K562 (cell line): ENCODE data around the gene CALML4. TPM values are rescaled to one million over a fixed set of nuclear protein-coding genes. Genes with fewer than 3 reads are reported as not detected.
A peak's percentile ranks its signal among the peaks of the same experiment; 100 is the strongest.

ENCODE experiments used
- CBFB ChIP-seq: sonication (generic); formaldehyde crosslinking; IDR thresholded peaks from 2 replicates; pipeline ENCODE4 v1.4.0; 2020; ENCODE audit warnings: mild to moderate bottlenecking, missing genetic modification reagents
- FOS ChIP-seq: IDR thresholded peaks from 3 replicates; pipeline ENCODE4 v1.6.1; 2011; ENCODE audit not compliant: insufficient read length; ENCODE audit errors: extremely low read depth
- GATA2 ChIP-seq: sonication (generic); formaldehyde crosslinking; IDR thresholded peaks from 2 replicates; pipeline ENCODE4 v1.4.0; 2020; ENCODE audit warnings: mild to moderate bottlenecking, missing genetic modification reagents
- IRF2 ChIP-seq: sonication (generic); formaldehyde crosslinking; IDR thresholded peaks from 2 replicates; pipeline ENCODE4 v1.8.1; 2022; ENCODE audit warnings: mild to moderate bottlenecking, missing genetic modification reagents
- LARP7 ChIP-seq: fragments of 450-650 bp; IDR thresholded peaks from 2 replicates; pipeline ENCODE4 v1.6.1; 2016
- NRF1 ChIP-seq, 2 experiments: fragments of 450-650 bp; IDR thresholded peaks in 1 of 2; conservative IDR thresholded peaks in 1 of 2; 2 replicates each; pipeline ENCODE4 v1.6.1; 2014; ENCODE audit warnings: mild to moderate bottlenecking in 2 of 2
- PTTG1 ChIP-seq: fragments of 450-650 bp; IDR thresholded peaks from 2 replicates; pipeline ENCODE4 v1.6.1; 2016; ENCODE audit warnings: low read depth, mild to moderate bottlenecking, missing genetic modification characterization, missing compliant biosample characterization
- RBFOX2 ChIP-seq: fragments of 200-400 bp; formaldehyde crosslinking; IDR thresholded peaks from 2 replicates; pipeline ENCODE4 v1.6.1; 2017; ENCODE audit warnings: low read depth, mild to moderate bottlenecking, low read length, moderate library complexity
- RBM22 ChIP-seq: fragments of 200-400 bp; formaldehyde crosslinking; IDR thresholded peaks from 2 replicates; pipeline ENCODE4 v1.6.1; 2018; ENCODE audit warnings: low read length, low read depth; ENCODE audit not compliant: poor library complexity, severe bottlenecking
- SRF ChIP-seq, 2 experiments: fragments of 250-450, 450-650 bp in 1 of 2; sonication (Bioruptor Pico) in 1 of 2; sonication (generic) in 1 of 2; formaldehyde crosslinking; IDR thresholded peaks; 2 replicates each; pipeline versions ENCODE4 v1.5.0 to v1.5.1; 2020 to 2022; ENCODE audit warnings: mild to moderate bottlenecking in 1 of 2, missing genetic modification reagents in 1 of 2
- THRB ChIP-seq: fragments of 450-650 bp; formaldehyde crosslinking; conservative IDR thresholded peaks from 2 replicates; pipeline ENCODE4 v1.4.0; 2022; ENCODE audit warnings: mild to moderate bottlenecking, missing genetic modification characterization
- VEZF1 ChIP-seq: fragments of 200-800 bp; sonication (Bioruptor generic); IDR thresholded peaks from 2 replicates; pipeline ENCODE4 v1.6.1; 2017; ENCODE audit warnings: missing genetic modification characterization, missing compliant biosample characterization
- ZBTB8A ChIP-seq: fragments of 450-650 bp; IDR thresholded peaks from 2 replicates; pipeline ENCODE4 v1.6.1; 2018; ENCODE audit warnings: mild to moderate bottlenecking, moderate library complexity; ENCODE audit not compliant: partially characterized antibody
- ZNF197 ChIP-seq: fragments of 200-800 bp; sonication (Bioruptor generic); IDR thresholded peaks from 2 replicates; pipeline ENCODE4 v1.6.1; 2016; ENCODE audit warnings: low read depth, missing genetic modification characterization, missing compliant biosample characterization
- ZNF668 ChIP-seq: fragments of 250-450 bp; sonication (Bioruptor Pico); IDR thresholded peaks from 2 replicates; pipeline ENCODE4 v1.8.0; 2022; ENCODE audit warnings: mild to moderate bottlenecking, inconsistent platforms
- ZNF780A ChIP-seq: fragments of 250-450 bp; sonication (Bioruptor Pico); IDR thresholded peaks from 2 replicates; pipeline ENCODE4 v1.5.0; 2021; ENCODE audit warnings: mild to moderate bottlenecking
- polyA plus RNA-seq, 8 experiments: library from polyadenylated mRNA; depleted of rRNA in 4 of 8; stranded (reverse) in 5 of 8; unstranded in 3 of 8; fragments of >200 nt; fragmentation: Nextera tagmentation in 2 of 8; fragmentation: Illumina TruSeq in 1 of 8; extraction: Ambion mirVana in 2 of 8; extraction: Trizol in 1 of 8; gene quantifications; 2 replicates each; pipeline versions ENCODE4 v1.2.1 to v1.2.3, GENCODE V29; 2011 to 2014; ENCODE audit warnings: inconsistent platforms in 1 of 8, missing spikeins in 1 of 8
- total RNA-seq, 7 experiments: library from RNA; depleted of rRNA in 6 of 7; stranded (reverse); fragments of >200 nt in 6 of 7; fragmentation: Illumina TruSeq in 2 of 7; extraction: Trizol in 2 of 7; gene quantifications; 2 replicates each; pipeline versions ENCODE4 v1.2.1 to v1.2.3, GENCODE V29; 2011 to 2021; ENCODE audit warnings: low replicate concordance in 1 of 7
- TF ChIP-seq, protein P1 (sequence below), 2 experiments: fragments of 450-650 bp in 1 of 2; IDR thresholded peaks; 2 replicates each; pipeline ENCODE4 v1.6.1; 2011 to 2017; ENCODE audit warnings: low read depth in 2 of 2, antibody characterized with exemption in 1 of 2, borderline replicate concordance in 1 of 2, low read length in 1 of 2, mild to moderate bottlenecking in 1 of 2, mixed read lengths in 1 of 2; ENCODE audit not compliant: control insufficient read depth in 1 of 2
- TF ChIP-seq, protein P2 (sequence below): fragments of 450-650 bp; IDR thresholded peaks from 2 replicates; pipeline ENCODE4 v1.6.1; 2018; ENCODE audit not compliant: partially characterized antibody

The CALML4 gene
- total and polyA plus RNA-seq, 9 of the 15 experiments (the other 6 are each of a cell fraction or from before 2014, with no cell fraction given), result 2.8 to 30.6 (median 15.5) TPM

DNA sequence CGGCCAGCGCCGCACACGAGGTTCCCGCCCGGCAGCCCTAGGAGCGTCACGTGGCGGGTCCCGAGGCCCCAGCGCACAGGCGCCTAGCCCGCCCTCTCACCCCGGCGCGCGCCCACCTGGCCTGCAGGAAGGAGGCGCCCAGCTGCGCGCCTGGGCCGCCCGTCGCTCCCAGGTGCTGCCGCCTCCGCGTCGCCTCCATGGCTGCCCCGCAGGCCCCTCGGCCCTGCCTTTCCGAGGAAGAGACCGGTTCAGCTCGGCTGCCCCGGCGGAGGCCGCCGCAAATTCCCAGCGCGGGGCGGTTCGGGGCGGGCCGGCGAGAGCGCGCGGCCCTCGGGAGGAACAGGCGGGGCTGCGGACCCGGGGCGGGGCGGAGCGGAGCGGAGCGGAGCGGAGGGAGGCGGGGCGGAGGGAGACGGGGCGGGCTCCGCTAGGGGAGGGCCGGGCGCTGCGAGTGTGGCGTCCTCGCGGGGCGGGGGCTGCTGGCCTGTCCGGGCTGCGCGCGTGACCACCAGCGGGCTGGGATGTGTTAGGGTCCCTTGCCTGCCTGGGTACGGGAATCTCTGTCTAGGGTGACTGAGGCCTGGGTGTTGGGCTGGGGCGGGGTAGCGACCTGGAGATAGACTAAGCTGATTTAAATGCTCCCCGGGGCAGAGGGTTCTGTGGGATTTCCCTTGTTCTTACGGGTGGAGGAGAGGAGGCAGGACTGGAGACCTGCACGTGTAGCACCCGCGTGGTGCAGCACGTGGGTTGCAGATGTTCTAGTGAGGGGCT is 24.4 kb upstream of the CALML4 start, which contains the start of gene CLN6 (continued):
- TF ChIP-seq, protein P1, sequence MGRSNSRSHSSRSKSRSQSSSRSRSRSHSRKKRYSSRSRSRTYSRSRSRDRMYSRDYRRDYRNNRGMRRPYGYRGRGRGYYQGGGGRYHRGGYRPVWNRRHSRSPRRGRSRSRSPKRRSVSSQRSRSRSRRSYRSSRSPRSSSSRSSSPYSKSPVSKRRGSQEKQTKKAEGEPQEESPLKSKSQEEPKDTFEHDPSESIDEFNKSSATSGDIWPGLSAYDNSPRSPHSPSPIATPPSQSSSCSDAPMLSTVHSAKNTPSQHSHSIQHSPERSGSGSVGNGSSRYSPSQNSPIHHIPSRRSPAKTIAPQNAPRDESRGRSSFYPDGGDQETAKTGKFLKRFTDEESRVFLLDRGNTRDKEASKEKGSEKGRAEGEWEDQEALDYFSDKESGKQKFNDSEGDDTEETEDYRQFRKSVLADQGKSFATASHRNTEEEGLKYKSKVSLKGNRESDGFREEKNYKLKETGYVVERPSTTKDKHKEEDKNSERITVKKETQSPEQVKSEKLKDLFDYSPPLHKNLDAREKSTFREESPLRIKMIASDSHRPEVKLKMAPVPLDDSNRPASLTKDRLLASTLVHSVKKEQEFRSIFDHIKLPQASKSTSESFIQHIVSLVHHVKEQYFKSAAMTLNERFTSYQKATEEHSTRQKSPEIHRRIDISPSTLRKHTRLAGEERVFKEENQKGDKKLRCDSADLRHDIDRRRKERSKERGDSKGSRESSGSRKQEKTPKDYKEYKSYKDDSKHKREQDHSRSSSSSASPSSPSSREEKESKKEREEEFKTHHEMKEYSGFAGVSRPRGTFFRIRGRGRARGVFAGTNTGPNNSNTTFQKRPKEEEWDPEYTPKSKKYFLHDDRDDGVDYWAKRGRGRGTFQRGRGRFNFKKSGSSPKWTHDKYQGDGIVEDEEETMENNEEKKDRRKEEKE (IDR thresholded peaks at IDR 0.05; ENCODE audit: borderline replicate concordance in 1 of 2, control insufficient read depth in 1 of 2, low read depth in 2 of 2, low read length in 1 of 2), result no peak
- TF ChIP-seq CBFB (CRISPR knock-in tag) (no peak), NRF1 (conservative IDR thresholded peaks at IDR 0.05 in 1 of 2, IDR thresholded peaks at IDR 0.05 in 1 of 2) (peak; percentile 5 to 54; a peak in 3 of 4 replicates), GATA2 (no peak), SRF (CRISPR knock-in tag; IDR thresholded peaks at IDR 0.05) (no peak), FOS (no peak), ZNF197 (CRISPR knock-in tag) (no peak), LARP7 (no peak), ZNF780A (CRISPR knock-in tag) (no peak), RBFOX2 (peak; percentile 92), PTTG1 (no peak), ZBTB8A (no peak), VEZF1 (peak; percentile 95), ZNF668 (CRISPR knock-in tag) (no peak), RBM22 (no peak), THRB (CRISPR knock-in tag) (no peak), IRF2 (CRISPR knock-in tag) (peak; percentile 50; the same call in 1 of the 2 replicates)
- TF ChIP-seq, protein P2, sequence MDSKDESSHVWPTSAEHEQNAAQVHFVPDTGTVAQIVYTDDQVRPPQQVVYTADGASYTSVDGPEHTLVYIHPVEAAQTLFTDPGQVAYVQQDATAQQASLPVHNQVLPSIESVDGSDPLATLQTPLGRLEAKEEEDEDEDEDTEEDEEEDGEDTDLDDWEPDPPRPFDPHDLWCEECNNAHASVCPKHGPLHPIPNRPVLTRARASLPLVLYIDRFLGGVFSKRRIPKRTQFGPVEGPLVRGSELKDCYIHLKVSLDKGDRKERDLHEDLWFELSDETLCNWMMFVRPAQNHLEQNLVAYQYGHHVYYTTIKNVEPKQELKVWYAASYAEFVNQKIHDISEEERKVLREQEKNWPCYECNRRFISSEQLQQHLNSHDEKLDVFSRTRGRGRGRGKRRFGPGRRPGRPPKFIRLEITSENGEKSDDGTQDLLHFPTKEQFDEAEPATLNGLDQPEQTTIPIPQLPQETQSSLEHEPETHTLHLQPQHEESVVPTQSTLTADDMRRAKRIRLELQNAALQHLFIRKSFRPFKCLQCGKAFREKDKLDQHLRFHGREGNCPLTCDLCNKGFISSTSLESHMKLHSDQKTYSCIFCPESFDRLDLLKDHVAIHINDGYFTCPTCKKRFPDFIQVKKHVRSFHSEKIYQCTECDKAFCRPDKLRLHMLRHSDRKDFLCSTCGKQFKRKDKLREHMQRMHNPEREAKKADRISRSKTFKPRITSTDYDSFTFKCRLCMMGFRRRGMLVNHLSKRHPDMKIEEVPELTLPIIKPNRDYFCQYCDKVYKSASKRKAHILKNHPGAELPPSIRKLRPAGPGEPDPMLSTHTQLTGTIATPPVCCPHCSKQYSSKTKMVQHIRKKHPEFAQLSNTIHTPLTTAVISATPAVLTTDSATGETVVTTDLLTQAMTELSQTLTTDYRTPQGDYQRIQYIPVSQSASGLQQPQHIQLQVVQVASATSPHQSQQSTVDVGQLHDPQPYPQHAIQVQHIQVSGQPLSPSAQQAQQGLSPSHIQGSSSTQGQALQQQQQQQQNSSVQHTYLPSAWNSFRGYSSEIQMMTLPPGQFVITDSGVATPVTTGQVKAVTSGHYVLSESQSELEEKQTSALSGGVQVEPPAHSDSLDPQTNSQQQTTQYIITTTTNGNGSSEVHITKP, result peak; percentile 93
